Osteoblast (primary cell): ENCODE results near the gene ABCC4. TPM values are rescaled to one million over a fixed set of nuclear protein-coding genes. Genes with fewer than 3 reads are reported as not detected.

Experiments used
- DNase-seq: peaks from one replicate; pipeline ENCODE4 v3.0.0; 2011; ENCODE audit warnings: low spot score, mixed read lengths; ENCODE audit not compliant: insufficient read length; ENCODE audit errors: missing footprints
- H2AFZ ChIP-seq: 2 replicates; pipeline ENCODE4 v1.6.0; 2011; ENCODE audit warnings: mild to moderate bottlenecking, low read length
- H3K27ac ChIP-seq: 2 replicates; pipeline ENCODE4 v1.5.1; 2011; ENCODE audit warnings: mild to moderate bottlenecking, low read depth, low read length, moderate library complexity
- H3K27me3 ChIP-seq: 2 replicates; pipeline ENCODE4 v1.6.0; 2012; ENCODE audit warnings: mild to moderate bottlenecking, control low read depth, inconsistent platforms, low read length, moderate library complexity; ENCODE audit not compliant: insufficient read depth
- H3K36me3 ChIP-seq: 2 replicates; pipeline ENCODE4 v1.5.1; 2011; ENCODE audit warnings: mild to moderate bottlenecking, low read length, control low read depth, moderate library complexity; ENCODE audit not compliant: insufficient read depth
- H3K4me1 ChIP-seq: 2 replicates; pipeline ENCODE4 v1.5.1; 2011; ENCODE audit warnings: mild to moderate bottlenecking, low read length, control low read depth, moderate library complexity; ENCODE audit not compliant: insufficient read depth
- H3K4me2 ChIP-seq: 2 replicates; pipeline ENCODE4 v1.6.0; 2011; ENCODE audit warnings: mild to moderate bottlenecking, low read length; ENCODE audit not compliant: insufficient read depth
- H3K4me3 ChIP-seq: fragments of 200-600 bp; sonication (generic); 3 replicates; pipeline ENCODE4 v1.5.1; 2012; ENCODE audit warnings: mild to moderate bottlenecking, low read length, inconsistent platforms; ENCODE audit not compliant: insufficient read depth
- H3K79me2 ChIP-seq: 2 replicates; pipeline ENCODE4 v1.6.0; 2012; ENCODE audit warnings: mild to moderate bottlenecking, low read length, control low read depth, inconsistent platforms; ENCODE audit not compliant: insufficient read depth
- H3K9me3 ChIP-seq: 2 replicates; pipeline ENCODE4 v1.5.1; 2011; ENCODE audit warnings: low read depth, low read length, control low read depth
- H4K20me1 ChIP-seq: 2 replicates; pipeline ENCODE4 v1.6.0; 2012; ENCODE audit warnings: mild to moderate bottlenecking, low read length, control low read depth; ENCODE audit not compliant: insufficient read depth
- CTCF ChIP-seq: IDR thresholded peaks from 2 replicates; pipeline ENCODE4 v1.5.1; 2011; ENCODE audit warnings: mild to moderate bottlenecking, low read depth, low read length, moderate library complexity; ENCODE audit errors: extremely low read depth
- total RNA-seq: library from RNA; depleted of rRNA; stranded (reverse); fragments of >200 nt; gene quantifications from 2 replicates; pipeline ENCODE4 v1.2.3, GENCODE V29; 2012

The ABCC4 gene
- total RNA-seq, 1 donor: 27.5 TPM

- no peak overlapping the region for H3K4me3 ChIP-seq
- H3K27ac ChIP-seq: no peak overlapping the region
- H3K4me2 ChIP-seq: no peak overlapping the region
- no peaks in the 10 kb centered on the region for H3K36me3 ChIP-seq
- no peak for DNase-seq
- H3K4me1 ChIP-seq: no peaks in the 10 kb centered on the region
- H2AFZ ChIP-seq: no peak overlapping the region
- no peaks in the 10 kb centered on the region for H3K79me2 ChIP-seq
- TF ChIP-seq CTCF: no peak
- no peaks in the 10 kb centered on the region for H3K27me3 ChIP-seq
- no peaks in the 10 kb centered on the region for H4K20me1 ChIP-seq
- H3K9me3 ChIP-seq: no peaks in the 10 kb centered on the region
Measured at GRCh38 chr13:95328386-95328785, 27.1 kb upstream of the ABCC4 start.

GRCh38 chr13:95327190-95327589, 25.9 kb upstream of the ABCC4 start:
- Histone ChIP-seq H3K36me3 (no peaks in the 10 kb centered on the region), H4K20me1 (no peaks in the 10 kb centered on the region), H3K4me3 (no peak overlapping the region), H3K79me2 (no peaks in the 10 kb centered on the region), H3K4me2 (no peak overlapping the region), H3K9me3 (no peaks in the 10 kb centered on the region), H2AFZ (no peak overlapping the region), H3K27ac (no peak overlapping the region), H3K27me3 (no peaks in the 10 kb centered on the region), H3K4me1 (no peaks in the 10 kb centered on the region)
- no peak for DNase-seq
- no peak for TF ChIP-seq CTCF

GRCh38 chr13:95326695-95327094, 25.4 kb upstream of the ABCC4 start:
- Histone ChIP-seq H3K79me2 (no peaks in the 10 kb centered on the region), H3K27me3 (no peaks in the 10 kb centered on the region), H2AFZ (no peak overlapping the region), H3K4me3 (no peak overlapping the region), H3K27ac (no peak overlapping the region), H4K20me1 (no peaks in the 10 kb centered on the region), H3K36me3 (no peaks in the 10 kb centered on the region), H3K4me1 (no peaks in the 10 kb centered on the region), H3K4me2 (no peak overlapping the region), H3K9me3 (no peaks in the 10 kb centered on the region)
- no peak for TF ChIP-seq CTCF
- no peak for DNase-seq

GRCh38 chr13:95325485-95325884, 24.2 kb upstream of the ABCC4 start:
- Histone ChIP-seq H3K79me2 (no peaks in the 10 kb centered on the region), H4K20me1 (no peaks in the 10 kb centered on the region), H3K9me3 (no peaks in the 10 kb centered on the region), H3K4me3 (no peak overlapping the region), H3K27me3 (peaks cover 4% of the 10 kb centered on the region), H3K36me3 (no peaks in the 10 kb centered on the region), H3K27ac (no peak overlapping the region), H3K4me2 (no peak overlapping the region), H2AFZ (no peak overlapping the region), H3K4me1 (no peaks in the 10 kb centered on the region)
- no peak for DNase-seq
- no peak for TF ChIP-seq CTCF
